Embryonic facial prominence (tissue), 1 donor: ENCODE measurements around the gene DAAM2.

ENCODE experiments used
- DNase-seq: peaks from one replicate; pipeline ENCODE4 v3.0.0-alpha.2; 2016; ENCODE audit errors: extremely low spot score

The DAAM2 gene

DNA sequence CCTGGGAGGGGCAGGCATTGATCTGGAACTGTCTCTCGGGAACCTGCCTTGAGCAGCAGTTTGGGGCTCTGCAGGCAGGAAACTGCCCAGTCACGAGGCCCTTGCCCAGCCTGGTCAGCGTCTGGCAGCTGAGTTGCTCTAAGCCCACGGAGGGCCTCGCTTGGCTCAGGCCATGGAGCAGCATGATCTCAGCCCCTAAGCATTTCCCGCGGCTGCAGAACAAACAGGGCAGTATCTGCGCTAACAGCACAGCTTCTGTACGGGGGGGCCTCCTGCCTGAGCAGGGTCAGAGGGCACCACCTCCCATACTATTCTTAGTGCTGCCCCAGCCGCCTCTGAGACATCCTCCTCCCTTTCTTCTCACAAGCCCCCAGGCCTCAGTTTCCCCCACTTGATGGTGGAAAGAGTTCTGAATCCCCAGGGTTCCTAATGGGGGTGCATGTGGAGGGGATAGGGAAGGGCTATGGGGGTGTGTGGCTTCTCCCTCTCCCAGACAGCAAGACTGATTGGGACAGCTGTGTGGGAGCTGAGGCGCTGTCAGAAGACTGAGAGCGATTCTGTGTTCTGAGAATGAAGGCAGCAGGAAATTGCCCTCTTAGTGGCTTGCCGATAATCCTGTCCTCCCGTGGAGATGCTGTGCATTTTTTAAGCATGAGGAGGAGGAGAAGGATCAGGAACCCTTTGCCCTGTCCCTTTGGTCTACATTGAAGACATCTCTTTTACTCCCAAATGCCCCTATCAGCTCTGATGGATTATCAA is 95.7 kb downstream of the DAAM2 start:
- no peak for DNase-seq

GRCh38 chr6:39889229-39889628 is 97.1 kb downstream of the DAAM2 start:
- DNase-seq: no peak

DNA sequence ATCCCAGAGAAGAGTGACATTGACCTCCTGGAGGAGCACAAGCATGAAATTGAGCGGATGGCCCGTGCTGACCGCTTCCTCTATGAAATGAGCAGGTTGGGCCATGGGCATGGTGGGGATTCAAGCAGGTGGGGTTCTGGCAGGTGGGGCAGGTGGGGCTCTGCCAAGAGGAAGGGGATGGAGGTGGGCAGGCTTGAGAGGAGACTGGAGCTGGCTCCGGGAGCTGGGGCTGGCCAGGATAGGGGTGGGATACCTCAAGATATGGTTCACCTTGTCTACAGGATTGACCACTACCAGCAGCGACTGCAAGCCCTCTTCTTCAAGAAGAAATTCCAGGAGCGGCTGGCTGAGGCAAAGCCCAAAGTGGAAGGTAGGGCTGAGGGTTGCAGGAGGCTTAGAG is 99.2 kb downstream of the DAAM2 start:
- no peak for DNase-seq

- DNase-seq: no peak
Observed at GRCh38 chr6:39891976-39892375, 99.8 kb downstream of the DAAM2 start.

- DNase-seq: no peak
Observed at GRCh38 chr6:39892490-39893129, 100.4 kb downstream of the DAAM2 start.

DNA sequence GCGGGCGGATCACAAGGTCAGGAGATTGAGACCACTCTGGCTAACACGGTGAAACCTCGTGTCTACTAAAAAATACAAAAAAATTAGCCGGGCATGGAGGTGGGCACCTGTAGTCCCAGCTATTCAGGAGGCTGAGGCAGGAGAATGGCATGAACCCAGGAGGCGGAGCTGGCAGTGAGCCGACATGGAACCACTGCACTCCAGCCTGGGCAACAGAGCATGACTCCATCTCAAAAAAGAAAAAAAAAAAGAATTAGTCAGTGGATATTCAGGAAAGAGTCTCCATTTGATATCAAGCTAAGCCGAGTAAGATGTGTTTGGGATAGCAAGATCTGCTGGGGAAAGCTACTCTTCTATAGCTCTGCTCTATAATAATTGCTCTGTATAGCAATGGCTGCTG is 101.1 kb downstream of the DAAM2 start:
- no peak for DNase-seq

- no peak for DNase-seq
Observed at GRCh38 chr6:39896701-39897100, 104.5 kb downstream of the DAAM2 start.

DNA sequence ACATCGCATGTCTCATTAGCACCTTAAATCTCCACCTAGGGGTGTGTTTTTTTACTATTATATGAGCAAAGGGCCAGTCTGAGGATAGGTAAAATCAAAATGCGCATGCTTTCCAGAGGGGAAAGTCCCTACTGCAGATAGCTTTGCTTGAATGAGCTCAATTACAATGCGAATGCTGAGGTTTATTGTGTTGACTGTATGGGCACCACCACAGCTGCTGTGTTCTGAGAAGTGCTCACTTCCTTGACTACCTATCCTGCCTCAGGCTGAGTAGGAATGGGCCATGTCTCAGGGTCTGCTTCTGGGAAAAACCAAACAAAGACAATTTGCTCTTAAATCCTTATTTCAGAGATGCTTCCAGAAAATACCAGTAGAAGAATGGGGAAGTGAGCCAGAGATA is 105.5 kb downstream of the DAAM2 start:
- no peak for DNase-seq

GRCh38 chr6:39898625-39899024 is 106.4 kb downstream of the DAAM2 start:
- DNase-seq: no peak

GRCh38 chr6:39899554-39900295 is 107.5 kb downstream of the DAAM2 start:
- no peak for DNase-seq

- no peak for DNase-seq
Observed at GRCh38 chr6:39901116-39901655, 109.0 kb downstream of the DAAM2 start.

GRCh38 chr6:39901670-39902069 is 109.5 kb downstream of the DAAM2 start:
- DNase-seq: no peak

DNA sequence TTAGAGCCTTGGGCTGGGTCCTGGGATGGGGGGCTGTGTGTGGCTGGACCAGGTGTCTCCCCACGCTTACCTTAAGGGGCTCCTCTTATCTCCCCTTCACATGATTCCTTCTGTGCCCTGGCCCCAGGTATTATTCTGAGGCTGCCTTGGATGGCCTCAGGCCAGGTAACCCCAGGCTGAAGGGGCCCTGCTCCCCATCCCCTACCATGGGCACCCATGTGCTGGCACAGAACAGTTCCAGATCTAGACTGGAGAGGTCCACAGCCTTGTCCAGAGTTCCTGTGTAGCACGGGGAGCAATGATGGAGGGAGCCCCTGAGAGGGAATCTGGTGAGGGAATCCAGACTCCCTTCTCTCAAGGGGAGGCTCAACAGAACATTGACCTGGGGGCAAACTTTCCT is 110.0 kb downstream of the DAAM2 start:
- DNase-seq: no peak

GRCh38 chr6:39902786-39903465 is 110.8 kb downstream of the DAAM2 start:
- no peak for DNase-seq

- no peak for DNase-seq
Observed at GRCh38 chr6:39903656-39904055, 111.5 kb downstream of the DAAM2 start.

DNA sequence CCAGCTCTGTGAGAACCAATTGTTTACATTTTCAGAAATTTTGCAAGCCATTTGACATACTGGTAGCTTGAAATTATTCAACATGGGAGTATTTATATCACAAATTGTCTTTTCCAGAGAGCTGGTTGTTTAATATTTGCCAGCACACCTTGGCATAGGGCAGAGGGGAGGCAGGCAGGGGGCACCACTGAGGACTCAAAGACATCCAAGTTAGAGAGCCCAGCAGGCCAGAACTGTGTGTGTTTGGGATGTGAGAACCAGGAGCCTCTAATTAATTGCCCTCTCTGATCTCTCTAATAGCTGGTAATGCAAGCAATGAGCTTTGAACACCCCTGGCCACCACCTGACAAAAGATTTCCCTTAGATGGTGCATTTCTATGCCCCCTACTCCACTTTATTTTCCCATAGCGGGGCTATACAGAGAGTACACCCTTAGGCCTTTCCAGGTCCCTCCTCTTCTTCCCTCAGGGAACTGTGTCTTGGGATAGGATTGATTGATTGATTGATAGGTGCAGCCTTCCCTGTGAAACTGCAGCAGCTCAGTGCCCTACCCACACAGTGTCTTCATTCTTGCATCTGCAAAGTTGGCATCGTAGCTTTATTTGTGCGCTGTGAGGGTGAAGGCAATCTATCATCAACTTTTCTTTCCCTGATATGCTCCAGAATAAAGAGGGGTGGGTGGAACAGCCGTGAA is 112.9 kb downstream of the DAAM2 start:
- no peak for DNase-seq

DNA sequence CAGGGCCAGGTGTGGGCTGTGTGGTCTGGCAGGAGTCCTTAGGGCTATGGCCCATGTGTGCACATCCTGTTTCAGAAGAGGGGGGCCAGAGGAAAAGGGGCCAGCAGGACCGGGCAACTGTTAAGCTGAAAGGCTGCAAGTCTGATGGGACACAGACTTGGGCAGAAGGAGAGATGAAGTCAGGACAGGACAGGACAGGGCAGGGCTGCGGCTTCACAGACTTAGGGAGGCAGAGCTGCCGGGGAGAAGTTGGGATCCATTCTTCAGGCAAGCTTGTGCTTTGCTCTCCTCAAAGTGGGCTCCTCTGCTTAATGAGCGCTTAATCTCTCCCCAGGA is 113.4 kb downstream of the DAAM2 start:
- DNase-seq: no peak

GRCh38 chr6:39906318-39906761 is 114.2 kb downstream of the DAAM2 start:
- DNase-seq: no peak

GRCh38 chr6:39907871-39908575 is 115.8 kb downstream of the DAAM2 start:
- DNase-seq: no peak

GRCh38 chr6:39908838-39909583 is 116.8 kb downstream of the DAAM2 start:
- no peak for DNase-seq
